ENCODE results near the gene TRIML2. TPM values are rescaled to one million over a fixed set of nuclear protein-coding genes. Genes with fewer than 3 reads are reported as not detected.

The TRIML2 gene
- total and polyA plus RNA-seq, 7 experiments from 2014 or later = not detected

DNA sequence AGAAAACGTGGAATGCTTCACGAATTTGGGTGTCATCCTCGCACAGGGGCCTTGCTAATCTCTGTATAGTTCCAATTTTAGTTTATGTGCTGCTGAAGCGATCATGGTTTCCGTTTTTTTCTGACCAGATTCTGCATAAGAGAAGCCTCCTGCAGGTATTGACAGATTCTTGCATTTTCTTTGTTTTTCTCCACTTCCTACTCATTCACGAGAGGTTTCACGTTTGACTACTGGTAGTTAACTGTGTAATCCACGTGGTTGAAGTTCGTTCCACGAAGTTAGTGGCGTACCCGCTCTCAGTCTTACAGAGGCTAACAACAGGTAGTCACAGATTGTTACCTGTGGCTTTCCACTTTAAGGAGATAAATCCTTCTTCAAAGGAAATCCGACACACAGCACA, 12.1 kb upstream of the TRIML2 start:
- H3K27me3 Mint-ChIP-seq = no peaks in the 10 kb centered on the region
- H3K4me3 Mint-ChIP-seq = no peak overlapping the region
- CTCF ChIA-PET = no interaction called here

DNA sequence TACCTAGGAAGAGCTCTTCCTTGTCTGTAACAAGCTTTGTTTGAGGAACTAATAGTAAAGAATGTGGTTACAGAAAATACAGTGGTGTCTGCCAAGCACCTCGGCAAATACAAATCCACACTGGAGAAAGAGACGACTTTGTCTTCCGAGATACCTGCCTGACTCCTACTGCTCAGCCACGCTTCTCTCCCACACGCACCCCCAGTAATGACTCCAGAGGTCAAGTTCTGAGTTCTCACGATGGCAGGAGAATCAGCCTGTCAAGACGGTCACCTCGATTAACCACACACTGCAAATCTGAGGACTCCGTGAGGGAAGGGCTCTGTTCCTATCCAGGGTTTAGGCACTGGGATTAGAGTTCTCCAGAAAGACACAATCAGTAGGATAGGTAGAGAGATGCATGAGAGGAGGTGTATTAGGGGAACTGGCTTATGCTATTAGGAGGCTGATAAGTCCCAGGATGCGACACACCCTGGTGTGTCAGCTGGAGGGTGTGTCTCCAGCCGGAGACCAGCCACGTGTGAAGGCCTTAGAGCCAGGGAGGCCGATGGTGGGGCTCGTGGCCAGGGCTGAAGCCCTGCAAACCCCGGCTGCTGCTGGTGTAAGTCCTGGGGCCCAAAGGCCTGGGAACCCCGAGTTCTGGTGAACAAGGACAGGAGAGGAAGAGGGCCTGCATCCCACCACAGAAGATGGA, 8.4 kb upstream of the TRIML2 start:
- Histone ChIP-seq H3K36me3 (ENCODE audit: control insufficient read depth in 2 of 3, insufficient read depth in 3 of 3, low read length in 3 of 3) (no peaks in the 10 kb centered on the region), H3K9me3 (ENCODE audit: control insufficient read depth in 2 of 3, low read length in 3 of 3) (peaks cover 0 to 3% (median 0%) of the 10 kb centered on the region in 3 experiments), H3K4me3 (ENCODE audit: low read length) (no peak overlapping the region), H3K27ac (ENCODE audit: low read depth, low read length) (no peak overlapping the region), H3K4me1 (ENCODE audit: control insufficient read depth in 2 of 2, insufficient read depth in 2 of 2, low read length in 2 of 2) (no peaks in the 10 kb centered on the region), H3K27me3 (ENCODE audit: control insufficient read depth in 2 of 2, insufficient read depth in 2 of 2, low read length in 2 of 2) (no peaks in the 10 kb centered on the region)
- no peaks in the 10 kb centered on the region for H3K4me1 Mint-ChIP-seq
- H3K9me3 Mint-ChIP-seq = peaks cover 0 to 29% (median 8%) of the 10 kb centered on the region in 11 donors
- H3K4me3 Mint-ChIP-seq = no peak overlapping the region
- no peak for ATAC-seq
- no peaks in the 10 kb centered on the region for H3K36me3 Mint-ChIP-seq
- ChIA-PET POLR2A (no interaction called here), CTCF (no interaction called here)
- H3K27me3 Mint-ChIP-seq = no peaks in the 10 kb centered on the region
- DNase-seq = no peak
- H3K27ac Mint-ChIP-seq = no peak overlapping the region
- intact Hi-C loops (cut with micrococcal nuclease) = no loop called here

More for the DNA sequence above, 12.1 kb upstream of the TRIML2 start:
- H3K4me1 ChIP-seq (ENCODE audit: control insufficient read depth in 2 of 2, insufficient read depth in 2 of 2, low read length in 2 of 2) = no peaks in the 10 kb centered on the region
- intact Hi-C loops (cut with micrococcal nuclease) = no loop called here
- no peaks in the 10 kb centered on the region for H3K27me3 ChIP-seq (ENCODE audit: control insufficient read depth in 2 of 2, insufficient read depth in 2 of 2, low read length in 2 of 2)
- no peak for DNase-seq
- H3K9me3 ChIP-seq (ENCODE audit: control insufficient read depth in 2 of 3, low read length in 3 of 3) = peaks cover 0 to 3% (median 0%) of the 10 kb centered on the region in 3 experiments
- Mint-ChIP-seq H3K36me3 (no peaks in the 10 kb centered on the region), H3K4me1 (no peaks in the 10 kb centered on the region), H3K27ac (no peak overlapping the region), H3K9me3 (peaks cover 0 to 24% (median 10%) of the 10 kb centered on the region in 11 donors)
- no peak overlapping the region for H3K4me3 ChIP-seq (ENCODE audit: low read length)
- no peak for ATAC-seq
- H3K27ac ChIP-seq (ENCODE audit: low read depth, low read length) = no peak overlapping the region
- H3K36me3 ChIP-seq (ENCODE audit: control insufficient read depth in 2 of 3, insufficient read depth in 3 of 3, low read length in 3 of 3) = no peaks in the 10 kb centered on the region
- POLR2A ChIA-PET = no interaction called here

DNA sequence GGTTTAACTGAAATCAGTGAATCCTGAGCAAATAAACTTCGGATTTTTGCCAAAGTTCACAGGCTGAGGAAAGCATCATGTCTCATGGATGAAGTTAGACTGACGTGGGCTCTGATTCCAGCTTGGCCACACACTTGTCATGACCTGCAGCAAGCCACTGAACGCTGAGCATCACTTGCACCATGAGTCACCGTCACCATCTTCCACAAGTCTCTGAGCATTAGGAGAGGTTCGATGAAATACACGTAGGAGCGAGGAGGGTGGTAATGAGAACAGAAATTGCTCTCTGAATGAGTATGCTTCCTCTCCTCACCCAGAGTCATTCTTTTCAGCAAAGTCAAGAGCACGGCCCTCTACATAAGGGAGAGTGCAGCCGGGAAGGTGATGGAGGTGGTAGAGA, 3.8 kb upstream of the TRIML2 start:
- no peak overlapping the region for H3K27ac ChIP-seq (ENCODE audit: low read depth, low read length)
- Mint-ChIP-seq H3K27ac (no peak overlapping the region), H3K4me3 (no peak overlapping the region), H3K36me3 (no peaks in the 10 kb centered on the region), H3K4me1 (no peaks in the 10 kb centered on the region), H3K9me3 (peaks cover 0 to 29% (median 11%) of the 10 kb centered on the region in 11 donors), H3K27me3 (no peaks in the 10 kb centered on the region)
- no peaks in the 10 kb centered on the region for H3K9me3 ChIP-seq (ENCODE audit: control insufficient read depth in 2 of 3, low read length in 3 of 3)
- no peaks in the 10 kb centered on the region for H3K36me3 ChIP-seq (ENCODE audit: control insufficient read depth in 2 of 3, insufficient read depth in 3 of 3, low read length in 3 of 3)
- no peaks in the 10 kb centered on the region for H3K27me3 ChIP-seq (ENCODE audit: control insufficient read depth in 2 of 2, insufficient read depth in 2 of 2, low read length in 2 of 2)
- ChIA-PET POLR2A (no interaction called here), CTCF (no interaction called here)
- intact Hi-C loops (cut with micrococcal nuclease) = no loop called here
- no peak for DNase-seq
- H3K4me3 ChIP-seq (ENCODE audit: low read length) = no peak overlapping the region
- no peak for ATAC-seq
- no peaks in the 10 kb centered on the region for H3K4me1 ChIP-seq (ENCODE audit: control insufficient read depth in 2 of 2, insufficient read depth in 2 of 2, low read length in 2 of 2)

DNA sequence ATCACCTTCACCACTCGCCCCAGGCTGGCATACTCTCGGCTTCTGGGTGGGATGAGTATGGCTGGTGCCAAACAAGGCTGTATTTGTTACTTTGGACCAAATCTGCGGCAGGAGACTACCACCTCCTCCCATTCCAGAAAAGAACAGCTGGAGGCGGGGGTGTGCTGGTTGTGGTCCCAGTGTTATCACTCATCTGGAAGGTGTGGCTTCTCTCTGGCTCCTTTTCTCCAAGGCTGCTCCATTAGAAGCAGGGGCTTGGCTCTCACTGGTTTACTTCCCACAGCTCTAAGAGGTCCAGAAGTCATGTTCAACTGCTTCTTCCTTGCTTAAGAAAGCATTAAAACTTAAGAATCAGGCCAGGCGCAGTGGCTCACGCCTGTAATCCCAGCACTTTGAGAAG, 2.6 kb upstream of the TRIML2 start:
- Histone ChIP-seq H3K27me3 (ENCODE audit: control insufficient read depth in 2 of 2, insufficient read depth in 2 of 2, low read length in 2 of 2) (no peaks in the 10 kb centered on the region), H3K9me3 (ENCODE audit: control insufficient read depth in 2 of 3, low read length in 3 of 3) (no peaks in the 10 kb centered on the region), H3K4me1 (ENCODE audit: control insufficient read depth in 2 of 2, insufficient read depth in 2 of 2, low read length in 2 of 2) (no peaks in the 10 kb centered on the region), H3K4me3 (ENCODE audit: low read length) (no peak overlapping the region), H3K27ac (ENCODE audit: low read depth, low read length) (no peak overlapping the region), H3K36me3 (ENCODE audit: control insufficient read depth in 2 of 3, insufficient read depth in 3 of 3, low read length in 3 of 3) (no peaks in the 10 kb centered on the region)
- Mint-ChIP-seq H3K36me3 (peaks cover 0 to 5% (median 0%) of the 10 kb centered on the region in 5 donors), H3K9me3 (peaks cover 0 to 28% (median 14%) of the 10 kb centered on the region in 11 donors), H3K27ac (no peak overlapping the region), H3K4me3 (no peak overlapping the region), H3K4me1 (no peaks in the 10 kb centered on the region), H3K27me3 (no peaks in the 10 kb centered on the region)
- ChIA-PET POLR2A (no interaction called here), CTCF (no interaction called here)
- ATAC-seq = no peak
- intact Hi-C loops (cut with micrococcal nuclease) = no loop called here
- no peak for DNase-seq

DNA sequence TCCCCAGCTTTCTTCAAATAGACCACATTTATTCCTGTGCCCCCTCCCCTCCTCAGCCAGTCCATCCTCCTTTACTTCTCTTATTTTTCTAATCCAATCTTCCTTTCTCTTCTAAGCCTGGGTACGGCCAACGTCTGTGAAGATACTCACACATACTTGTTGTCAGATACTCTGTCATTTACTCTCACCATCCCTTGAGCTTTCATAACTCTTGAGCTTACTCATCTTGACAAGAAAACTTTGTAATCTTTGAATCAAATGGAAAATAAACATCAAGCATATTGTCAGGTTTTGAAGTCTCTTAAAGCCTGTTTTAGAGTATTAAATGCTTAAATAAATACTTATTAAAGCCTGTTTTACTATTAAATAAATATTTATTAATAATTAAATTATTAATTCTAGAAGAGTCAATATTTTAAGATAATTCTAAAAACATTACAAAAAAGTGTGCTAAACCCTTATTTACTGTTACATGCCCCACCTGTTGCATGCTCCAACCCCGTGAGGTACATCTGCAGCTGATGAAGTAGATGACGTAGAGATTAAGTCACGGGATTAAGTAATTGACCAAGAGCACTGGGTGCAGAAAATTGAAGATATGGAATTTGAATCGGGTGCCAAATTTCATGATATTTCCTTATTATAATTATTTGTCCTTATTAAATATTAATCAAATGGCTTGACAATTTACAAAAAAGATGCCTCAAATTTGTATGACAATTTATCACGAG, 1.5 kb upstream of the TRIML2 start:
- ChIA-PET POLR2A (no interaction called here), CTCF (no interaction called here)
- no peaks in the 10 kb centered on the region for H3K4me1 ChIP-seq (ENCODE audit: control insufficient read depth in 2 of 2, insufficient read depth in 2 of 2, low read length in 2 of 2)
- H3K27me3 ChIP-seq (ENCODE audit: control insufficient read depth in 2 of 2, insufficient read depth in 2 of 2, low read length in 2 of 2) = no peaks in the 10 kb centered on the region
- no peak for DNase-seq
- H3K27ac ChIP-seq (ENCODE audit: low read depth, low read length) = no peak overlapping the region
- H3K36me3 ChIP-seq (ENCODE audit: control insufficient read depth in 2 of 3, insufficient read depth in 3 of 3, low read length in 3 of 3) = no peaks in the 10 kb centered on the region
- H3K4me3 Mint-ChIP-seq = no peak overlapping the region
- H3K27me3 Mint-ChIP-seq = no peaks in the 10 kb centered on the region
- ATAC-seq = no peak
- H3K27ac Mint-ChIP-seq = no peak overlapping the region
- no peak overlapping the region for H3K4me3 ChIP-seq (ENCODE audit: low read length)
- no peaks in the 10 kb centered on the region for H3K4me1 Mint-ChIP-seq
- no peaks in the 10 kb centered on the region for H3K9me3 ChIP-seq (ENCODE audit: control insufficient read depth in 2 of 3, low read length in 3 of 3)
- H3K36me3 Mint-ChIP-seq = peaks cover 0 to 5% (median 0%) of the 10 kb centered on the region in 5 donors
- intact Hi-C loops (cut with micrococcal nuclease) = no loop called here
- peaks cover 0 to 26% (median 14%) of the 10 kb centered on the region in 11 donors for H3K9me3 Mint-ChIP-seq

DNA sequence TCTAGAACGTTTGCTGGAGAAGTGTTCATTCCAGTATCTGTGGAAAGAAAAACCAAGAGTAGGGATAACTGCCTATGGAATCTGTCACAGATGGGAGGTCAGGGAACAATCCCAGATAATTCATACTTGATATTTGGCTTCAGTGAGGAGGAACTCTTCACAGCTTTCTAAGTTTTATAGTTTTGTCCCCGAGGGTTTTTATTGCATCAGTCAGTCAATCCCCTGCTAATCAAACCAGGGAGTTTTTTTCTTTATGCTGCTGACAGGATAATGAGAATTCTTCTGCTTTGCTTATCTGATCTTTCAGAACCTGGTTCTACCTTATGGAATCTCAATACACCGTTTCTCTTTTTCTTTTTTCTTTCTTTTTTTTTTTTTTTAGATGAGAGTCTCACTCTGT, 633 bp upstream of the TRIML2 start:
- Histone ChIP-seq H3K27me3 (ENCODE audit: control insufficient read depth in 2 of 2, insufficient read depth in 2 of 2, low read length in 2 of 2) (no peaks in the 10 kb centered on the region), H3K4me3 (ENCODE audit: low read length) (no peak overlapping the region), H3K9me3 (ENCODE audit: control insufficient read depth in 2 of 3, low read length in 3 of 3) (no peaks in the 10 kb centered on the region), H3K27ac (ENCODE audit: low read depth, low read length) (no peak overlapping the region), H3K36me3 (ENCODE audit: control insufficient read depth in 2 of 3, insufficient read depth in 3 of 3, low read length in 3 of 3) (no peaks in the 10 kb centered on the region), H3K4me1 (ENCODE audit: control insufficient read depth in 2 of 2, insufficient read depth in 2 of 2, low read length in 2 of 2) (no peaks in the 10 kb centered on the region)
- no peaks in the 10 kb centered on the region for H3K27me3 Mint-ChIP-seq
- H3K9me3 Mint-ChIP-seq = peaks cover 0 to 26% (median 15%) of the 10 kb centered on the region in 11 donors
- H3K4me1 Mint-ChIP-seq = no peaks in the 10 kb centered on the region
- no peak overlapping the region for H3K27ac Mint-ChIP-seq
- intact Hi-C loops (cut with micrococcal nuclease) = no loop called here
- no peak overlapping the region for H3K4me3 Mint-ChIP-seq
- POLR2A ChIA-PET = no interaction called here
- peaks cover 0 to 5% (median 0%) of the 10 kb centered on the region in 5 donors for H3K36me3 Mint-ChIP-seq
- no peak for ATAC-seq
- DNase-seq = no peak
- CTCF ChIA-PET = no interaction called here
